Activated naive CD8-positive, alpha-beta T cell treated with anti-CD3 and anti-CD28 coated beads, Interleukin-2, amount 50 U/mL, for 16 hours (primary cell): ENCODE measurements around the gene PRKCA.
"Not testable (repeated sequence)": the region's sequence is repeated elsewhere in the genome, so short reads cannot be mapped to it uniquely, and the experiment has no call there.

ENCODE experiments used
- DNase-seq: peaks from one replicate; pipeline ENCODE4 v3.0.0-alpha.2; 2020; ENCODE audit warnings: low read depth, low spot score

The PRKCA gene

GRCh38 chr17:66706851-66707450 lies 404.5 kb downstream of the PRKCA start:
- no peak for DNase-seq

DNA sequence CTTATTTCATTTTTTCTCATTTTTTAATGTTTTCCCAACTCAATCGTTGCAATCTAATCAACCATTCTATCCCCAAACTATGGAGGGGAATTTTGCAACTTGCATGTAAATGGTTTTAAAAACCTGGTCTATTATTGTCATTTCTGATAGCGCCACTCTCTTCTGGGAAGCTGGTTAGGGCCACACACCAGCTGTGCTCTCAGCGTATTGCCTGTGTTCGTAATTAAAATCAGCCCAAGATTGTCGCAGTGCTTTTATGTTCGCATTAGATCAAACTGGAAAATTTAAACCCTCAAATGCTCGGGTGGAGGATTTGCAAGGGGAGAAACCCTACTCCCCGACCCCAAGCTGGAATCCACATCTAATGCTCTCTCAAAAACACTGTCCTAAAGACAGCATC lies 409.0 kb downstream of the PRKCA start:
- no peak for DNase-seq

- DNase-seq = no peak
Observed at GRCh38 chr17:66711881-66712321, 409.5 kb downstream of the PRKCA start.

DNA sequence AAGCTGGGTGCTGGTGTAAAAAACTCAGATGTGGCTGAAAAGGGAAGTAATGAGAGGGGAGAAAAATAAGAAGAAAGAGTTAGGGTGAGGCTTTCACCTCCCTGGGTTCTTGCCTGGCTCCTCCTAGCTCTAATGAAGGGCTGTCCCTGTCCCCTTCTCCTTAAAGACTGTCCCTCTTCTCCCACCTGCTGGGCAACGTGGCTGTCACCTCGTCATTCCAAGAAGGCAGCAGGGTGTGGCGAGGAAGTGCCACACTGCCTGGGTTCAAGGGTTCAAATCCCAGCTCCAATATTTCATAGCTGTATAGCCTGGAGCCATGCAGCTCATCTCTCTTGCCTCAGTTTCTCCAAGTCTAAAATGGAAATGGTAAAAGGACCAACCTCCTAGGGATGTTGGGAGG lies 410.0 kb downstream of the PRKCA start:
- no peak for DNase-seq

- DNase-seq = not testable (repeated sequence)
Observed at GRCh38 chr17:66713021-66713532, 410.7 kb downstream of the PRKCA start.

- no peak for DNase-seq
Observed at GRCh38 chr17:66713533-66714042, 411.2 kb downstream of the PRKCA start.

DNA sequence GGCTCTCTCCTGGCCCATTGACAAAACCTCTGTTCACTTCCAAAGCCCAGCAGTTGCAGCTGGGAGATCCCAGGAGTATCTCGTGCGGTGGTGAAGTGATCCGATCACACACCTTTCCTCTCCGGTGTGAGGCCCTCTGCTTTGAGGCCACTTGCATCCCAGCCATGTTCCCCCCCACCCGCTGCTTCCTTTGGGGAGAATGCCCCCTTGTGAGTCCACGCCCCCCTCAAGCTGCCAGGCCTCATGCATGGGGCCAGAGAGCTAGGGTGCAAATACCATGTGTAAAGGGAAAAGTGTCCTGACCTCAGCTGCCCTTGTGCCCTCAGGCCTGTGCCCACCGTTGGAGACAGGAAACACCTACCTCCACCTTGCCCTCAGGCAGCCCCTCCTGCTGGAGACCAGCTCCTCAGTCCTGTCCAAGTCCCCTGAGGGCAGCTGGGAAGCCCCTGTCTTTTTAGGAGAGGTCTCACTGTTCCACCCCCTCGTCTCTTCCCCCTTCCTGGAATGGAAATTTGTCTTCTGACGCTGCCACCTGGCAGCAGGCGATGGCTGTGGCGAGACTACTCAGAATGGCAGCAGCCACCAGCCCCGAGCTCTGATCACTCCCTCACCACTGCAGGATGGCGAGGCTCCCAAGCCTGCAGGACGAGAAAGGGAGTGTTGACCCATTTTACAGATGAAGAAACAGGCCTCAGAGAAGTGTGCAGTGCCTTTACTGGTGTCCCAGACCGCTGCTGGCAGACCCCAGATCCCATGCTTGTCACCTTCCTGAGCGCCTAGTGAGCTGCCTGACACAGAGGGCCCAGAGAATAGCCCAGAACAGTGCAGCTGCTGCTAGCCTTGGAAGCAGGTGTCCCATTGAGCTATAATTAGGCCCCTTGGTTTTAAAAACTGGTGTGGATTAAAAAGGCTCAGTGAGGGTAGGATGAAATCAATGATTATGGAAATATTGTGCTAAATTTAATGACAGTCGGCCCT lies 411.9 kb downstream of the PRKCA start:
- no peak for DNase-seq

DNA sequence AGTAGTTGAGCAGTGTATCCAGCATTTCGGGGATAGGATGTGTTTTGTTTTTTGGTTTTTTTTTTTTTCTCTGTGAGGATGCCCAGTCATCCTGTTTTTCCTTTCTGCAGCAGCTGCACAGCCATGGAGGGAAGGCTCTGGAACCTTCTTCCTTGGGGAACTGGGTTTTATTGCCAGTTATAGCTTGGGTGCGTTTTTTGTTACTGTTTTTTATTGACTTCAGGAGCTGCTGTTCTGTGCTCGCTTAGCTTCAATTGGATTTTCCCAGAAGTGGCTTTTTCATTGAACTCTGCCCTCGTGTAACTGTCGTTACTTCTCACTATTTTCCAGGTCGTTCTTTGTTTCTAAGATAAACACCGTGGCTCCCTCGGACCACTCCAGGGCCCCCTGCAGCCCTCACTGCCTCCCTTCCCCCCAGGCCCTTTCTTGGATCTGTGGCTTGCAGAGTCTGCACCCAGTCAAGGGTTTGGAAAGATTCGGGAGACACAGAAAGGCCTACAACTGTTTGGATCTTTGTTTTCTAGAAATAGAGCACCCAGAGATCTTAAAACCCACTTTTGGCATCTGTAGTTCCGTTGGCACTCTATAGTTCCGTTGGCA lies 412.8 kb downstream of the PRKCA start:
- no peak for DNase-seq

GRCh38 chr17:66715745-66716156 lies 413.3 kb downstream of the PRKCA start:
- no peak for DNase-seq

- DNase-seq = no peak
Observed at GRCh38 chr17:66716236-66717026, 414.0 kb downstream of the PRKCA start.

GRCh38 chr17:66717641-66718058 lies 415.2 kb downstream of the PRKCA start:
- DNase-seq = no peak

GRCh38 chr17:66720027-66720426 lies 417.6 kb downstream of the PRKCA start:
- DNase-seq = no peak

- no peak for DNase-seq
Observed at GRCh38 chr17:66720567-66720966, 418.2 kb downstream of the PRKCA start.

DNA sequence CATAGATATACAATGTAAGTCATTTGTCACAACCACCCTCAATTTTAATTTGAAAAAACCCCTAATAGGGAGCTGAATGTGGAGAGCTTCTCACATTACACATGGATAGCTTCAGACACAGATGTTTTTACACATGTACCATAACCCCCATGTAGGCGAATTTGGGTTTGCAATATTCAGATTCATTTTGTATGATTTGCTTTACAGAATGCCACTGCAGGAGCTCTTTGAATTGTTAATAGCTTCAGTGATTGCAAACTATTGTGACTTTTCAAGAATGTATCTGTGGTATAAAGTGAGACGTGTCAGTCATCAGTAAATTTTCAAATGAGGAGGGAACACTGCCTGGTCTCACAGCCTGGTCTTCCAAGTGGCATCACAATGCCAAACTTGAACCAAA lies 419.9 kb downstream of the PRKCA start:
- DNase-seq = no peak

- no peak for DNase-seq
Observed at GRCh38 chr17:66724581-66725341, 422.3 kb downstream of the PRKCA start.

DNA sequence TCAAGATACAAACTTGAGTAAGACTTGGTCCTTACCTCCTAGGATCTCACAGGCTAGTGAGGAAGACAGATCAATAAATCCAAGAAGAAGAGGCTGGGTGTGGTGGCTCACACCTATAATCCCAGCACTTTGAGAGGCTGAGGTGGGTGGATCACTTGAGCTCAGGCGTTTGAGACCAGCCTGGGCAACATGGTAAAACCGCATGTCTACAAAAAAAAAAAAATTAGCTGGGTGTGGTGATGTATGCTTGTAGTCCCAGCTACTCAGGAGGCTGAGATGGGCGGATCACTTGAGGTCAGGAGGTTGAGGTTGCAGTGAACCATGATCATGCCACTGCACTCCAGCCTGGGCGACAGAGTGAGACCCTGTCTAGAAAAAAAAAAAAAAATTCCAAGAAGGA lies 423.0 kb downstream of the PRKCA start:
- not testable (repeated sequence) for DNase-seq

- no peak for DNase-seq
Observed at GRCh38 chr17:66725956-66726355, 423.5 kb downstream of the PRKCA start.

DNA sequence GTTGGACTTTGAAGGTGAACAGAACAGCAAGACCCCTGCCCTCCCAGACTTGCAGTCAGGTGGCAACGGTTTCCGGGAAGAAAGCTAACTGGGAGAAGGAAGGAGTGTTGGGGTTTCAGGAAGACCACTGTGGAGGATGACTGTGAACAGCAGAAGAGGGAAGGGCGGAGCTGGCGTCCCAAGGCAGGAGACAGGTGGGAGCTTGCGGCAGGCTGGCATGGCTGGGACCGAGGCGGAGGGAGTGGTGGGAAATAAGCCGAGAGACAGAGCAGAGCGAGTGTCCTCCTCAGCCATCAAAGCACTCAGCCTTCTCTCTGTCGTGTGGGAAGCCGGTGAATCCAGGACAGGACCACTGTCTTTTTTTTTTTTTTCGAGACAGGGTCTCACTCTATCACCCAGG lies 424.0 kb downstream of the PRKCA start:
- DNase-seq = no peak

DNA sequence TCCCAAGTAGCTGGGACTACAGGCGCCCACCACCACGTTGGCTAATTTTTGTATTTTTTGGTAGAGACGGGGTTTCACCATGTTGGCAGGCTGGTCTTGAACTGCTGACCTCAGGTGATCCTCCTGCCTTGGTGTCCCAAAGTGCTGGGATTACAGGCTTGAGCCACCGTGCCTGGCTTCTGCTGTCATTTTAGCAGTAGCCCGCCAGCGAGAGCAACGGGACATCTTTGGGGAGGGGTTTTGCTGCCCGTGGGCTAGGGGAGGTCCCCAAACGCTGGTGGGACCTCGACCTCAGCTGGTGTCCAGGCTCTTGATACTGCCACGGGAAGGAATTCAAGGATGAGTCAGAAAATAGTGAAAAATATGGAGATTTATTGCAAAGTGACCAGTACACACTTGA lies 424.4 kb downstream of the PRKCA start:
- DNase-seq = no peak
